GM19240 (cell line): Measurements from ENCODE around the gene LTBP2.

Experiments used
- DNase-seq: peaks from one replicate; pipeline ENCODE4 v3.0.0; 2011; ENCODE audit warnings: low spot score; ENCODE audit not compliant: insufficient read length

The LTBP2 gene

GRCh38 chr14:74490486-74490885 lies 121.6 kb downstream of the LTBP2 start:
- DNase-seq, result no peak

GRCh38 chr14:74488786-74489397 lies 123.1 kb downstream of the LTBP2 start:
- no peak for DNase-seq

GRCh38 chr14:74486164-74486563 lies 125.9 kb downstream of the LTBP2 start:
- no peak for DNase-seq

GRCh38 chr14:74483321-74483720 lies 128.7 kb downstream of the LTBP2 start:
- no peak for DNase-seq

- DNase-seq, result no peak
Observed at GRCh38 chr14:74482571-74482970, 129.5 kb downstream of the LTBP2 start.

- DNase-seq, result no peak
Observed at GRCh38 chr14:74480046-74480445, 132.0 kb downstream of the LTBP2 start.

GRCh38 chr14:74478996-74479635 lies 132.9 kb downstream of the LTBP2 start:
- no peak for DNase-seq

- DNase-seq, result no peak
Observed at GRCh38 chr14:74476607-74477006, 135.4 kb downstream of the LTBP2 start.

- DNase-seq, result no peak
Observed at GRCh38 chr14:74476107-74476506, 135.9 kb downstream of the LTBP2 start.

GRCh38 chr14:74475678-74476077 lies 136.4 kb downstream of the LTBP2 start:
- no peak for DNase-seq

GRCh38 chr14:74474376-74474775 lies 137.7 kb downstream of the LTBP2 start:
- DNase-seq, result no peak

GRCh38 chr14:74472601-74473000 lies 139.4 kb downstream of the LTBP2 start:
- DNase-seq, result no peak

GRCh38 chr14:74469548-74470518 lies 142.2 kb downstream of the LTBP2 start:
- no peak for DNase-seq

- no peak for DNase-seq
Observed at GRCh38 chr14:74468513-74468912, 143.5 kb downstream of the LTBP2 start.

GRCh38 chr14:74465335-74465734 lies 146.7 kb downstream of the LTBP2 start:
- no peak for DNase-seq

- no peak for DNase-seq
Observed at GRCh38 chr14:74464785-74465184, 147.3 kb downstream of the LTBP2 start.

- DNase-seq, result no peak
Observed at GRCh38 chr14:74463697-74464096, 148.3 kb downstream of the LTBP2 start.

GRCh38 chr14:74462993-74463392 lies 149.0 kb downstream of the LTBP2 start:
- no peak for DNase-seq

GRCh38 chr14:74459976-74460375 lies 152.1 kb downstream of the LTBP2 start:
- no peak for DNase-seq

GRCh38 chr14:74459289-74459946 lies 152.6 kb downstream of the LTBP2 start:
- DNase-seq, result peak; percentile 14

- no peak for DNase-seq
Observed at GRCh38 chr14:74457565-74457895, 154.5 kb downstream of the LTBP2 start.
